Mesothelial cell of epicardium (in vitro differentiated cells): ENCODE results near the gene RPIA. TPM values are rescaled to one million over a fixed set of nuclear protein-coding genes. Genes with fewer than 3 reads are reported as not detected.

ENCODE experiments used
- DNase-seq, 2 experiments: peaks; one replicate each; pipeline ENCODE4 v3.0.0; 2021; ENCODE audit warnings: low spot score in 2 of 2; ENCODE audit not compliant: unreplicated experiment in 2 of 2
- H3K27ac Mint-ChIP-seq: 2 replicates; pipeline ENCODE4 v1.8.0; 2021; ENCODE audit warnings: mixed read lengths
- H3K27me3 Mint-ChIP-seq: 2 replicates; pipeline ENCODE4 v1.8.0; 2021; ENCODE audit warnings: low read depth, mixed read lengths
- H3K36me3 Mint-ChIP-seq: 2 replicates; pipeline ENCODE4 v1.8.0; 2021; ENCODE audit warnings: mixed read lengths
- H3K4me1 Mint-ChIP-seq: 2 replicates; pipeline ENCODE4 v1.8.0; 2021; ENCODE audit warnings: mixed read lengths
- H3K4me3 Mint-ChIP-seq: 2 replicates; pipeline ENCODE4 v1.8.0; 2021; ENCODE audit warnings: mild to moderate bottlenecking, moderate library complexity, mixed read lengths
- H3K9me3 Mint-ChIP-seq: 2 replicates; pipeline ENCODE4 v1.8.0; 2021; ENCODE audit warnings: mixed read lengths
- CTCF ChIP-seq: fragments of 200-600 bp; sonication (generic); IDR thresholded peaks from one replicate; pipeline ENCODE4 v1.5.0; 2021; ENCODE audit warnings: antibody characterized with exemption; ENCODE audit not compliant: unreplicated experiment
- total RNA-seq: library from RNA; stranded (reverse); gene quantifications from 3 replicates; pipeline ENCODE4 v1.2.1, GENCODE V29; 2021

Gene RPIA
- total RNA-seq, 1 donor from 2014 or later: 22.5 TPM

- no peaks in the 10 kb centered on the region for H3K36me3 Mint-ChIP-seq
- TF ChIP-seq CTCF: no peak
- H3K27ac Mint-ChIP-seq: no peak overlapping the region
- H3K27me3 Mint-ChIP-seq: no peaks in the 10 kb centered on the region
- H3K9me3 Mint-ChIP-seq: peaks cover 8% of the 10 kb centered on the region
- no peak overlapping the region for H3K4me3 Mint-ChIP-seq
- no peak for DNase-seq
- peaks cover 4% of the 10 kb centered on the region for H3K4me1 Mint-ChIP-seq
Observed at GRCh38 chr2:88667219-88667618, 24.3 kb upstream of the RPIA start.

GRCh38 chr2:88668862-88669261, 22.6 kb upstream of the RPIA start:
- Mint-ChIP-seq H3K9me3 (peaks cover 3% of the 10 kb centered on the region), H3K27me3 (no peaks in the 10 kb centered on the region), H3K27ac (no peak overlapping the region), H3K4me1 (peaks cover 7% of the 10 kb centered on the region), H3K36me3 (no peaks in the 10 kb centered on the region), H3K4me3 (no peak overlapping the region)
- TF ChIP-seq CTCF: no peak
- DNase-seq: no peak

- Mint-ChIP-seq H3K9me3 (no peaks in the 10 kb centered on the region), H3K4me1 (peaks cover 7% of the 10 kb centered on the region), H3K36me3 (no peaks in the 10 kb centered on the region), H3K4me3 (no peak overlapping the region), H3K27me3 (no peaks in the 10 kb centered on the region), H3K27ac (no peak overlapping the region)
- DNase-seq: no peak
- peak; percentile 51 for TF ChIP-seq CTCF
Observed at GRCh38 chr2:88669482-88670214, 21.8 kb upstream of the RPIA start.

- Mint-ChIP-seq H3K27ac (no peak overlapping the region), H3K36me3 (no peaks in the 10 kb centered on the region), H3K27me3 (no peaks in the 10 kb centered on the region), H3K4me1 (peaks cover 7% of the 10 kb centered on the region), H3K4me3 (no peak overlapping the region), H3K9me3 (no peaks in the 10 kb centered on the region)
- TF ChIP-seq CTCF: peak; percentile 92
- DNase-seq: no peak
Observed at GRCh38 chr2:88671786-88672427, 19.6 kb upstream of the RPIA start.

GRCh38 chr2:88673363-88673762, 18.1 kb upstream of the RPIA start:
- Mint-ChIP-seq H3K27me3 (no peaks in the 10 kb centered on the region), H3K4me1 (peaks cover 11% of the 10 kb centered on the region), H3K27ac (no peak overlapping the region), H3K9me3 (no peaks in the 10 kb centered on the region), H3K4me3 (no peak overlapping the region), H3K36me3 (no peaks in the 10 kb centered on the region)
- no peak for DNase-seq
- no peak for TF ChIP-seq CTCF
